ENCODE results near the gene CSRP3. TPM values are rescaled to one million over a fixed set of nuclear protein-coding genes. Genes with fewer than 3 reads are reported as not detected.

Gene CSRP3
- total RNA-seq, 1 donor from 2014 or later: not detected

DNA sequence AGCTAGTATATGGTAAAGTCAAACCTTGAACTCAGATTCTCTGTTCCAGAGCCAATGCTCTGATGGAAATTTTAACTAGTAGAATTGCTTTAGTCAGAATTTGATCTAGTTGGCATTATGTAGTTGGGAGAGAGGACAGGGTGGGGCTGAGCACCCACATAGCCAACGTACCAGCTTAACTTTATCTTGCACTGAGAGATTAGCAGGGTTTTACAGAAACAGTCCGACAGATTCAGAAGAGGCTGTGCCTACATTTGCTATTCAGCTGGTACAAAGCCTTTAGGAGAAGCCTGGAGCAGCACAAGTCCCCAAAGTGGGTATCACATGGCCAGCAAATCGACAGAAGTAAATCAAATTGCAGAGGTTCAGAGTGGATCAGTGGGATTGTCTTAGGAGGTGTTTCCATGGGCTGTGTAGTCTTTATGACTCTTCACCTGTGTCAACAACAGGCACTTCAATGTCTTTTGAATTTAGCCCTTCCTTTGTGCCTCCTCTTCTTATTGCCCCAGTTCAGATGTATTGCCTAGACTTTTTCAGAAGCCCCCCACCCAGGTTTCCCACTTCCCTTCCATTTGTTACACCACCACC is 7.3 kb upstream of the CSRP3 start:
- CTCF ChIA-PET: no interaction called here
- no peaks in the 10 kb centered on the region for H3K36me3 Mint-ChIP-seq (ENCODE audit: low read depth)
- POLR2A ChIA-PET: no interaction called here
- H3K27me3 Mint-ChIP-seq: peaks cover 21% of the 10 kb centered on the region
- TF ChIP-seq, protein P1, sequence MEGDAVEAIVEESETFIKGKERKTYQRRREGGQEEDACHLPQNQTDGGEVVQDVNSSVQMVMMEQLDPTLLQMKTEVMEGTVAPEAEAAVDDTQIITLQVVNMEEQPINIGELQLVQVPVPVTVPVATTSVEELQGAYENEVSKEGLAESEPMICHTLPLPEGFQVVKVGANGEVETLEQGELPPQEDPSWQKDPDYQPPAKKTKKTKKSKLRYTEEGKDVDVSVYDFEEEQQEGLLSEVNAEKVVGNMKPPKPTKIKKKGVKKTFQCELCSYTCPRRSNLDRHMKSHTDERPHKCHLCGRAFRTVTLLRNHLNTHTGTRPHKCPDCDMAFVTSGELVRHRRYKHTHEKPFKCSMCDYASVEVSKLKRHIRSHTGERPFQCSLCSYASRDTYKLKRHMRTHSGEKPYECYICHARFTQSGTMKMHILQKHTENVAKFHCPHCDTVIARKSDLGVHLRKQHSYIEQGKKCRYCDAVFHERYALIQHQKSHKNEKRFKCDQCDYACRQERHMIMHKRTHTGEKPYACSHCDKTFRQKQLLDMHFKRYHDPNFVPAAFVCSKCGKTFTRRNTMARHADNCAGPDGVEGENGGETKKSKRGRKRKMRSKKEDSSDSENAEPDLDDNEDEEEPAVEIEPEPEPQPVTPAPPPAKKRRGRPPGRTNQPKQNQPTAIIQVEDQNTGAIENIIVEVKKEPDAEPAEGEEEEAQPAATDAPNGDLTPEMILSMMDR (IDR thresholded peaks at IDR 0.05): no peak
- no peak overlapping the region for H3K4me3 Mint-ChIP-seq
- H3K4me1 Mint-ChIP-seq: no peaks in the 10 kb centered on the region
- DNase-seq: no peak
- H3K9me3 Mint-ChIP-seq: no peaks in the 10 kb centered on the region
- ATAC-seq (ENCODE audit: low read depth): no peak
- intact Hi-C loops (cut with micrococcal nuclease): no loop called here
- H3K27ac Mint-ChIP-seq: no peak overlapping the region

DNA sequence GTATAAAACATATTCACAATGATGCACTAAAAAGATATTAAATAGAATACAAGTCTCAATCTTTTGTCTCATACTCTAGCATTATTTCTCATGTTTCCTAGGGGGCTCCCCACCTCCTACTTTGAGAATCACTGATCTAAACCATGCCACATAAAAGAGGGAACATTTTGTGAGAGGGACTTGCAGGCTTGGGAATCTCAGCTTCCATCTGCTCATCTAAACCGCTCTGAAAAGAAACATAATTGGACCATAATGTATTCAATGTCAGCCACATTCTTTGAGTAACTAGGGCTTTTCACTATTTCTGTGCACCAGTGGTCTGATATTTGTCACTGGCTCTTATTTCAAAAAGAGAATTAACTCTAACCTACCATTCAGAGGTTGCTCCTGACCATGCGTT is 6.4 kb upstream of the CSRP3 start:
- H3K9me3 Mint-ChIP-seq: no peaks in the 10 kb centered on the region
- DNase-seq: no peak
- no peak for ATAC-seq (ENCODE audit: low read depth)
- CTCF ChIA-PET: no interaction called here
- H3K4me3 Mint-ChIP-seq: no peak overlapping the region
- no peak overlapping the region for H3K27ac Mint-ChIP-seq
- H3K27me3 Mint-ChIP-seq: peaks cover 19% of the 10 kb centered on the region
- TF ChIP-seq, protein P1 (IDR thresholded peaks at IDR 0.05): no peak
- intact Hi-C loops (cut with micrococcal nuclease): no loop called here
- POLR2A ChIA-PET: no interaction called here
- no peaks in the 10 kb centered on the region for H3K36me3 Mint-ChIP-seq (ENCODE audit: low read depth)
- no peaks in the 10 kb centered on the region for H3K4me1 Mint-ChIP-seq

DNA sequence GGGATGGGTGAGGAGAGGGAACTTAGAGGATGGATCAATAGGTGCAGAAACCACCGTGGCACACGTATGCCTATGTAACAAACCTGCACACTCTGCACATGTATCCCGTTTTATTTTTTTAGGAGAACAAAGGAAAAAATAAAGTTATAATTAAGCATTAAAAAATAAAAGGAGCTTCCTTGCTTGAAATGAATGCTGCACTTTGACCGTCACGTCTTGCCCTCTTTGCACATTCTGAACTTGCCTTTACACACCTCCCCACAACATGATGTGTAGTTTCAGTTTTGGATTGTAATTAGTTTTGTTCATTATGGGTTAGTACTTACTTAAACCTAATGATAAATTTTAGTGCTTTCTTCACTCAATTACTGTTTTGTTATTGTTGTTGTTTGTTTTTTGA is 3.1 kb upstream of the CSRP3 start:
- CTCF ChIA-PET: no interaction called here
- no peaks in the 10 kb centered on the region for H3K4me1 Mint-ChIP-seq
- DNase-seq (no peak), ATAC-seq (ENCODE audit: low read depth) (no peak)
- intact Hi-C loops (cut with micrococcal nuclease): no loop called here
- POLR2A ChIA-PET: no interaction called here
- TF ChIP-seq, protein P1 (IDR thresholded peaks at IDR 0.05): no peak
- H3K27ac Mint-ChIP-seq: no peak overlapping the region
- no peaks in the 10 kb centered on the region for H3K36me3 Mint-ChIP-seq (ENCODE audit: low read depth)
- no peaks in the 10 kb centered on the region for H3K9me3 Mint-ChIP-seq
- no peak overlapping the region for H3K4me3 Mint-ChIP-seq
- peaks cover 24% of the 10 kb centered on the region for H3K27me3 Mint-ChIP-seq

GRCh38 chr11:19200410-19201201 is 1.2 kb downstream of the CSRP3 start:
- H3K4me3 Mint-ChIP-seq: no peak overlapping the region
- ChIA-PET CTCF (no interaction called here), POLR2A (no interaction called here)
- H3K27ac Mint-ChIP-seq: no peak overlapping the region
- ATAC-seq (ENCODE audit: low read depth) (no peak), DNase-seq (no peak)
- H3K9me3 Mint-ChIP-seq: no peaks in the 10 kb centered on the region
- TF ChIP-seq, protein P1 (IDR thresholded peaks at IDR 0.05): no peak
- peaks cover 13% of the 10 kb centered on the region for H3K27me3 Mint-ChIP-seq
- no peaks in the 10 kb centered on the region for H3K4me1 Mint-ChIP-seq
- intact Hi-C loops (cut with micrococcal nuclease): no loop called here
- no peaks in the 10 kb centered on the region for H3K36me3 Mint-ChIP-seq (ENCODE audit: low read depth)

GRCh38 chr11:19199771-19200170 is 2.0 kb downstream of the CSRP3 start:
- DNase-seq: no peak
- no peaks in the 10 kb centered on the region for H3K9me3 Mint-ChIP-seq
- H3K27ac Mint-ChIP-seq: no peak overlapping the region
- no peak overlapping the region for H3K4me3 Mint-ChIP-seq
- H3K36me3 Mint-ChIP-seq (ENCODE audit: low read depth): no peaks in the 10 kb centered on the region
- ATAC-seq (ENCODE audit: low read depth): no peak
- ChIA-PET CTCF (no interaction called here), POLR2A (no interaction called here)
- TF ChIP-seq, protein P1 (IDR thresholded peaks at IDR 0.05): no peak
- intact Hi-C loops (cut with micrococcal nuclease): no loop called here
- H3K27me3 Mint-ChIP-seq: peaks cover 13% of the 10 kb centered on the region
- no peaks in the 10 kb centered on the region for H3K4me1 Mint-ChIP-seq
